ENCODE results near the gene ATG16L1. TPM values are rescaled to one million over a fixed set of nuclear protein-coding genes. Genes with fewer than 3 reads are reported as not detected.

Gene ATG16L1
- total and polyA plus RNA-seq, 2 donors (not counting 3 experiments of a cell fraction or from before 2014, with no cell fraction given): 18.1 to 29.8 TPM

- H3K9me1 ChIP-seq (replicated peaks; ENCODE audit: control insufficient read depth, extremely low read depth, insufficient read depth, low read length): no peaks in the 10 kb centered on the region
- intact Hi-C loops (cut with micrococcal nuclease): loop anchor here (10.0 kb wide), 1 partner anchor 546 kb away; no protein-coding TSS in a partner anchor
- no peaks in the 10 kb centered on the region for H3K27me3 ChIP-seq (ENCODE audit: control insufficient read depth in 2 of 2, insufficient read depth in 2 of 2, low read length in 2 of 2)
- no peaks in the 10 kb centered on the region for H4K20me1 ChIP-seq (replicated peaks; ENCODE audit: control insufficient read depth, extremely low read depth, insufficient read depth, low read length)
- H3K4me2 ChIP-seq (ENCODE audit: insufficient read depth, low read length): no peak overlapping the region
- TF ChIP-seq POLR2A (IDR thresholded peaks at IDR 0.05; ENCODE audit: low read depth, low read length): no peak
- TF ChIP-seq JUN (IDR thresholded peaks at IDR 0.05; ENCODE audit: borderline replicate concordance, insufficient read depth, insufficient read length, low read depth): no peak
- TF ChIP-seq POLR2AphosphoS5 (IDR thresholded peaks at IDR 0.05; ENCODE audit: insufficient read depth, low read depth, low read length): no peak
- TF ChIP-seq MAX (IDR thresholded peaks at IDR 0.05; ENCODE audit: insufficient read depth, insufficient read length): no peak
- no peak for TF ChIP-seq FOS (IDR thresholded peaks at IDR 0.05; ENCODE audit: borderline replicate concordance, insufficient read depth, low read length)
- no peak for TF ChIP-seq GATA2 (IDR thresholded peaks at IDR 0.05; ENCODE audit: insufficient read depth, insufficient read length, low read depth, low read length)
- TF ChIP-seq, protein P1, sequence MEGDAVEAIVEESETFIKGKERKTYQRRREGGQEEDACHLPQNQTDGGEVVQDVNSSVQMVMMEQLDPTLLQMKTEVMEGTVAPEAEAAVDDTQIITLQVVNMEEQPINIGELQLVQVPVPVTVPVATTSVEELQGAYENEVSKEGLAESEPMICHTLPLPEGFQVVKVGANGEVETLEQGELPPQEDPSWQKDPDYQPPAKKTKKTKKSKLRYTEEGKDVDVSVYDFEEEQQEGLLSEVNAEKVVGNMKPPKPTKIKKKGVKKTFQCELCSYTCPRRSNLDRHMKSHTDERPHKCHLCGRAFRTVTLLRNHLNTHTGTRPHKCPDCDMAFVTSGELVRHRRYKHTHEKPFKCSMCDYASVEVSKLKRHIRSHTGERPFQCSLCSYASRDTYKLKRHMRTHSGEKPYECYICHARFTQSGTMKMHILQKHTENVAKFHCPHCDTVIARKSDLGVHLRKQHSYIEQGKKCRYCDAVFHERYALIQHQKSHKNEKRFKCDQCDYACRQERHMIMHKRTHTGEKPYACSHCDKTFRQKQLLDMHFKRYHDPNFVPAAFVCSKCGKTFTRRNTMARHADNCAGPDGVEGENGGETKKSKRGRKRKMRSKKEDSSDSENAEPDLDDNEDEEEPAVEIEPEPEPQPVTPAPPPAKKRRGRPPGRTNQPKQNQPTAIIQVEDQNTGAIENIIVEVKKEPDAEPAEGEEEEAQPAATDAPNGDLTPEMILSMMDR (IDR thresholded peaks at IDR 0.05; ENCODE audit: extremely low read depth in 1 of 2, insufficient read depth in 1 of 2, low read depth in 1 of 2, low read length in 2 of 2): no peak
- no peak for TF ChIP-seq EZH2 (IDR thresholded peaks at IDR 0.05; ENCODE audit: borderline replicate concordance, low read depth, low read length, severe bottlenecking)
- no peak for TF ChIP-seq MYC (IDR thresholded peaks at IDR 0.05; ENCODE audit: low read depth, low read length)
- H3K4me1 ChIP-seq (ENCODE audit: control insufficient read depth, extremely low read depth, insufficient read depth, low read length): peaks cover 3% of the 10 kb centered on the region
- BruUV-seq (replicated peaks): no TSS peak
- FAIRE-seq: no peak
- H3K9ac ChIP-seq (replicated peaks; ENCODE audit: extremely low read depth, insufficient read depth, low read length): no peak overlapping the region
- ChIA-PET POLR2A (no interaction called here), CTCF (interaction anchor here (0.9 to 1.3 kb wide), 2 partner anchors 10 to 155 kb away, joined by 3 to 6 read pairs; no protein-coding TSS in a partner anchor)
- H3K4me3 ChIP-seq (replicated peaks in 1 of 3; ENCODE audit: insufficient read depth in 1 of 3, low read depth in 1 of 3, low read length in 3 of 3): no peak overlapping the region
- DNase-seq (ENCODE audit: low read depth, low spot score): no peak
- H3K9me3 ChIP-seq (replicated peaks; ENCODE audit: control insufficient read depth, insufficient read depth, low read length): no peaks in the 10 kb centered on the region
- H2AFZ ChIP-seq (ENCODE audit: low read depth, low read length): no peak overlapping the region
- no peak overlapping the region for H3K27ac ChIP-seq (ENCODE audit: insufficient read depth, low read depth, low read length)
- H3K36me3 ChIP-seq (ENCODE audit: control insufficient read depth in 2 of 2, extremely low read depth in 1 of 2, insufficient read depth in 2 of 2, low read length in 2 of 2): peaks cover 15 to 54% of the 10 kb centered on the region in 2 experiments
- dilution Hi-C loops (cut with MboI; ENCODE audit: extremely low pct_ligation_motif_present, low sequenced_read_pairs): no loop called here
- no peaks in the 10 kb centered on the region for H3K79me2 ChIP-seq (ENCODE audit: control insufficient read depth, insufficient read depth, low read length)
Observed at GRCh38 chr2:233288663-233289062, 37.2 kb downstream of the ATG16L1 start.
